ENCODE results near the gene MAP2K1. TPM values are rescaled to one million over a fixed set of nuclear protein-coding genes. Genes with fewer than 3 reads are reported as not detected.

Gene MAP2K1
- total and polyA plus RNA-seq, 9 of the 15 experiments (the other 6 are each of a cell fraction or from before 2014, with no cell fraction given): 7.5 to 58.3 (median 30.0) TPM

GRCh38 chr15:66476535-66476934 is 89.8 kb downstream of the MAP2K1 start:
- no peaks in the 10 kb centered on the region for H3K9me3 ChIP-seq (replicated peaks; ENCODE audit: control insufficient read depth, insufficient read depth, low read depth, low read length)
- 76% methylated on average over 4 of the region's 4 CpGs for WGBS (ENCODE audit: insufficient coverage, low coverage, missing lambda C conversion rate)
- no peaks in the 10 kb centered on the region for H3K79me2 ChIP-seq (ENCODE audit: control insufficient read depth, insufficient read depth, low read length)
- BruUV-seq (replicated peaks): no TSS peak
- peaks cover 7 to 8% of the 10 kb centered on the region in 2 experiments; a peak in 3 of 5 replicates for H3K4me1 ChIP-seq (replicated peaks in 1 of 2; ENCODE audit: control insufficient read depth in 2 of 2, insufficient read depth in 2 of 2, low read length in 2 of 2)
- no peak overlapping the region for H3K4me2 ChIP-seq (ENCODE audit: insufficient read depth, low read length)
- no peak for ATAC-seq
- intact Hi-C loops (cut with micrococcal nuclease) (no loop called here), in situ Hi-C loops (cut with MboI) (no loop called here)
- H3K27me3 ChIP-seq (ENCODE audit: control insufficient read depth in 2 of 2, insufficient read depth in 2 of 2, low read length in 2 of 2): no peaks in the 10 kb centered on the region
- no peaks in the 10 kb centered on the region for H3K9me1 ChIP-seq (ENCODE audit: control insufficient read depth, insufficient read depth, low read length)
- H2AFZ ChIP-seq (ENCODE audit: low read depth, low read length): no peak overlapping the region
- TF ChIP-seq MXD1 (CRISPR knock-in tag; IDR thresholded peaks at IDR 0.05; ENCODE audit: borderline replicate concordance, poor library complexity, severe bottlenecking) (no peak), SMAD3 (CRISPR knock-in tag; conservative IDR thresholded peaks at IDR 0.05) (no peak), FOSL1 (tag; conservative IDR thresholded peaks at IDR 0.05) (no peak), FOXO4 (CRISPR knock-in tag; IDR thresholded peaks at IDR 0.05) (no peak), SMARCA4 (IDR thresholded peaks at IDR 0.05) (no peak), STAT6 (CRISPR knock-in tag; IDR thresholded peaks at IDR 0.05) (no peak), ZNF511 (CRISPR knock-in tag; IDR thresholded peaks at IDR 0.05) (no peak)
- DNase-seq (ENCODE audit: extremely low read depth in 1 of 4, low spot score in 3 of 4): no peak
- H3K36me3 ChIP-seq (ENCODE audit: control insufficient read depth, insufficient read depth, low read length): peaks cover 7% of the 10 kb centered on the region; the same call in 2 of the 3 replicates
- no peak overlapping the region for H3K4me3 ChIP-seq
- CTCF ChIA-PET (ENCODE audit: low intra/inter-chr PET ratio): no interaction called here
- POLR2A ChIA-PET: interaction anchor here (1.6 kb wide), 1 partner anchor 20 kb away, joined by 4 read pairs; no protein-coding TSS in a partner anchor
- no peak for FAIRE-seq
- H4K20me1 ChIP-seq (replicated peaks; ENCODE audit: control insufficient read depth, insufficient read depth, low read length): no peaks in the 10 kb centered on the region; the same call in 1 of the 2 replicates
- 0 out of 4 replicates have a peak overlapping the region, but pooled peaks of 1 of the 2 experiments have one; percentile 3 for H3K9ac ChIP-seq (ENCODE audit: insufficient read depth in 1 of 2, low read depth in 2 of 2, low read length in 2 of 2)
- no peak overlapping the region for H3K27ac ChIP-seq (ENCODE audit: extremely low read depth, low read depth, low read length)
